Smooth muscle cell (in vitro differentiated cells): ENCODE measurements around the gene ERN1. TPM values are rescaled to one million over a fixed set of nuclear protein-coding genes. Genes with fewer than 3 reads are reported as not detected.

Experiments
- DNase-seq: peaks from one replicate; lab custom pipeline; 2025; ENCODE audit not compliant: unreplicated experiment; lab: John Stamatoyannopoulos, UW
- H2AFZ ChIP-seq: fragments of 200-600 bp; sonication (generic); 2 replicates; pipeline ENCODE4 v1.6.0; 2016; ENCODE audit warnings: antibody characterized with exemption, low read depth, mild to moderate bottlenecking
- H3F3A ChIP-seq: fragments of 200-600 bp; sonication (generic); 2 replicates; pipeline ENCODE4 v1.6.0; 2017; ENCODE audit warnings: antibody characterized with exemption, low read depth
- H3K27ac ChIP-seq: fragments of 200-600 bp; sonication (generic); 2 replicates; pipeline ENCODE4 v1.5.1; 2016; ENCODE audit warnings: low read depth, mild to moderate bottlenecking
- H3K27me3 ChIP-seq: fragments of 200-600 bp; sonication (generic); 2 replicates; pipeline ENCODE4 v1.6.1; 2016; ENCODE audit warnings: low read depth, mild to moderate bottlenecking
- H3K36me3 ChIP-seq: fragments of 200-600 bp; sonication (generic); 2 replicates; pipeline ENCODE4 v1.5.1; 2016; ENCODE audit warnings: low read depth
- H3K4me1 ChIP-seq: fragments of 200-600 bp; sonication (generic); 2 replicates; pipeline ENCODE4 v1.5.1; 2016; ENCODE audit warnings: low read depth
- H3K4me2 ChIP-seq: fragments of 200-600 bp; sonication (generic); 2 replicates; pipeline ENCODE4 v1.6.0; 2016; ENCODE audit warnings: mild to moderate bottlenecking
- H3K4me3 ChIP-seq: fragments of 200-600 bp; sonication (generic); 2 replicates; pipeline ENCODE4 v1.5.1; 2016; ENCODE audit warnings: mild to moderate bottlenecking
- H3K79me2 ChIP-seq: fragments of 200-600 bp; sonication (generic); 2 replicates; pipeline ENCODE4 v1.6.0; 2016; ENCODE audit warnings: low read depth, mild to moderate bottlenecking
- H3K9ac ChIP-seq: fragments of 200-600 bp; sonication (generic); 2 replicates; pipeline ENCODE4 v1.6.0; 2016; ENCODE audit warnings: low read depth
- H3K9me3 ChIP-seq: fragments of 200-600 bp; sonication (generic); replicated peaks from 2 replicates; pipeline ENCODE4 v1.5.1; 2016; ENCODE audit warnings: low read depth
- H4K20me1 ChIP-seq: fragments of 200-600 bp; sonication (generic); 2 replicates; pipeline ENCODE4 v1.6.0; 2016; ENCODE audit warnings: low read depth
- CTCF ChIP-seq: fragments of 200-600 bp; sonication (generic); IDR thresholded peaks from 2 replicates; pipeline ENCODE4 v1.5.1; 2017; ENCODE audit warnings: borderline replicate concordance, mild to moderate bottlenecking, antibody characterized with exemption; ENCODE audit not compliant: insufficient read depth, poor library complexity, severe bottlenecking
- WGBS: methylation state at CpG from one replicate; pipeline ENCODE4 v1.1.7; 2016; ENCODE audit warnings: low lambda C conversion rate; 5-methylcytosine and 5-hydroxymethylcytosine counted together
- polyA plus RNA-seq: library from polyadenylated mRNA; unstranded; fragments of >200 nt; fragmentation: Nextera tagmentation; extraction: Ambion mirVana; gene quantifications from 2 replicates; pipeline ENCODE4 v1.2.1, GENCODE V29; 2016
- total RNA-seq: library from RNA; depleted of rRNA; stranded (reverse); fragments of >200 nt; gene quantifications from 2 replicates; pipeline ENCODE4 v1.2.3, GENCODE V29; 2014

Gene ERN1
- total and polyA plus RNA-seq, 2 experiments from 2014 or later, result 8.6 to 9.0 TPM

- no peak for TF ChIP-seq CTCF
- Histone ChIP-seq H3K4me3 (no peak overlapping the region), H3F3A (no peaks in the 10 kb centered on the region), H3K36me3 (no peaks in the 10 kb centered on the region), H3K4me1 (no peaks in the 10 kb centered on the region), H3K79me2 (no peaks in the 10 kb centered on the region), H3K27ac (no peak overlapping the region), H3K27me3 (no peaks in the 10 kb centered on the region), H3K4me2 (no peak overlapping the region), H4K20me1 (no peaks in the 10 kb centered on the region), H3K9ac (no peak overlapping the region), H2AFZ (no peak overlapping the region), H3K9me3 (no peaks in the 10 kb centered on the region)
- no peak for DNase-seq
- WGBS, result 90% methylated on average over 4 of the region's 4 CpGs
These were observed 35.4 kb upstream of the ERN1 start for GRCh38 chr17:64165347-64165746.

GRCh38 chr17:64164596-64165285 is 34.8 kb upstream of the ERN1 start:
- H3K9me3 ChIP-seq, result no peaks in the 10 kb centered on the region
- H3F3A ChIP-seq, result no peaks in the 10 kb centered on the region
- H3K27ac ChIP-seq, result no peak overlapping the region
- no peaks in the 10 kb centered on the region for H3K79me2 ChIP-seq
- no peaks in the 10 kb centered on the region for H3K36me3 ChIP-seq
- no peak for TF ChIP-seq CTCF
- no peak overlapping the region for H2AFZ ChIP-seq
- H3K4me2 ChIP-seq, result no peak overlapping the region
- 86% methylated on average over 6 of the region's 6 CpGs for WGBS
- H3K9ac ChIP-seq, result no peak overlapping the region
- no peaks in the 10 kb centered on the region for H3K4me1 ChIP-seq
- no peaks in the 10 kb centered on the region for H3K27me3 ChIP-seq
- DNase-seq, result no peak
- no peak overlapping the region for H3K4me3 ChIP-seq
- H4K20me1 ChIP-seq, result no peaks in the 10 kb centered on the region

- 77% methylated on average over 6 of the region's 6 CpGs for WGBS
- Histone ChIP-seq H3K4me2 (no peak overlapping the region), H4K20me1 (no peaks in the 10 kb centered on the region), H3K9me3 (no peaks in the 10 kb centered on the region), H3K4me1 (peaks cover 3% of the 10 kb centered on the region), H3K79me2 (no peaks in the 10 kb centered on the region), H3K9ac (no peak overlapping the region), H2AFZ (no peak overlapping the region), H3K4me3 (no peak overlapping the region), H3K36me3 (no peaks in the 10 kb centered on the region), H3F3A (peaks cover 6% of the 10 kb centered on the region), H3K27ac (no peak overlapping the region), H3K27me3 (no peaks in the 10 kb centered on the region)
- TF ChIP-seq CTCF, result no peak
- no peak for DNase-seq
These were observed 33.5 kb upstream of the ERN1 start for GRCh38 chr17:64163468-64163867.

- H3K4me3 ChIP-seq, result no peak overlapping the region
- H3K27me3 ChIP-seq, result no peaks in the 10 kb centered on the region
- H4K20me1 ChIP-seq, result no peaks in the 10 kb centered on the region
- no peaks in the 10 kb centered on the region for H3K9me3 ChIP-seq
- no peaks in the 10 kb centered on the region for H3K36me3 ChIP-seq
- no peak overlapping the region for H2AFZ ChIP-seq
- no peak overlapping the region for H3K27ac ChIP-seq
- H3F3A ChIP-seq, result peaks cover 6% of the 10 kb centered on the region
- H3K4me2 ChIP-seq, result no peak overlapping the region
- H3K4me1 ChIP-seq, result peaks cover 6% of the 10 kb centered on the region
- 90% methylated on average over 2 of the region's 2 CpGs for WGBS
- H3K79me2 ChIP-seq, result no peaks in the 10 kb centered on the region
- H3K9ac ChIP-seq, result no peak overlapping the region
- DNase-seq, result no peak
- no peak for TF ChIP-seq CTCF
These were observed 32.6 kb upstream of the ERN1 start for GRCh38 chr17:64162554-64162953.
